HG03039 (cell line): ENCODE data around the gene HUS1B.

ENCODE experiments used
- ATAC-seq: cut with Tn5 transposase; IDR thresholded peaks from one replicate; pipeline ENCODE4 v1.9.1; 2021; ENCODE audit warnings: mild to moderate bottlenecking, moderate library complexity; ENCODE audit not compliant: unreplicated experiment

HUS1B gene

DNA sequence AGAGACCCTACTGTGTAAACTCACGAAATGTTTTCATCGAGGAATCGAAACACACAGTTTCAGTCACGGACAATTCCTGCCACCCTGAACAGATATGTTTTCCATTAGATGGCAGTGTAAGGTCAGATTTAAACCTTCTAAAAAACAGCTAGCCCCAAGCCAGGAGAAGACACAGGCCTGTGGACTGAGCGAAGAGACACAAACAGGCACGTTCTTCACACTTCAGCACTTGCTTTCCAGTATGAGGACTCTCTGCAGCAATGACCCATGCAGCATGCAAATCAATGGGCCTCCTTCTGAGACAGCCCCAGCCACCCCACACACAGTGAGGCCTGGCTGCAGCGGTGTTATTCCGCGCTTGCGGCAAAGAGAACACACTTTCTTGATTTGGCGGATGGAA is 31.9 kb downstream of the HUS1B start:
- no peak for ATAC-seq

DNA sequence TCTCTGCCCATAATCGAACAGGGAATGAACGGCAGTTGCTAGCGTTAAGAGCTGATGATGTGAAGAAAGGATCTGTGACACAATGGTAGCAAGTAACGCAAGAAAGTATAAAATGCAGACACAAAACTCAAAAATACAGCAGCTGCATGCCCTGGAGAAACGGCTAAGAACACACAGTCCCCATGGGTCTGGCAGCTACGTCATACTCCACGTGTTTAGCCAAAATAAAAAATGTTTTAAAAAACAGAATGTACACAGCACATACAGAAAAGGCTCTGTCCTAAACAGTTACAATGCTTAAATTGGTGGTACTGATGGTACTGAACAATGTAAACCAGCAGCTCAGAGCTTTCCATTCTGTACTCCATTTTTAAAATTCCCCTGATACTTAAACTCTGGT is 34.4 kb downstream of the HUS1B start:
- no peak for ATAC-seq

DNA sequence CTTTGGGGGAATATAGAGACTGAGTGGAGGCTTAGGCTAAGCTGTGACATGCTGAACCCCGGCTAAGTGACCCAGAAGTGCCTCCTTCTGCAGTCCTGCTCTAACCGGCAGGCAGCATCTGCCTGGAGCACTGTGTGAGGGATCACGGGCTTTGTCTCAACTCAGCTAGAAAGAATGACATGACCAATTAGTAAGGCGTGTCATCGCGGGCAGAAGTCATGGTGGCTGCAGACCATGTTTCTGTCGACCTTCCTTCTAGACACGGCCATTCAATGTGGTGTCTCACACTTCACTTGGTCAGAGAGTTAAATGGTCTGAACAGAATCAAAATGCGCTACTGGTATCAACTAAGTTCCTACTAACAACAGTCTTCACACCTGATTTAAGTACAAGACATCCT is 35.0 kb downstream of the HUS1B start:
- no peak for ATAC-seq

DNA sequence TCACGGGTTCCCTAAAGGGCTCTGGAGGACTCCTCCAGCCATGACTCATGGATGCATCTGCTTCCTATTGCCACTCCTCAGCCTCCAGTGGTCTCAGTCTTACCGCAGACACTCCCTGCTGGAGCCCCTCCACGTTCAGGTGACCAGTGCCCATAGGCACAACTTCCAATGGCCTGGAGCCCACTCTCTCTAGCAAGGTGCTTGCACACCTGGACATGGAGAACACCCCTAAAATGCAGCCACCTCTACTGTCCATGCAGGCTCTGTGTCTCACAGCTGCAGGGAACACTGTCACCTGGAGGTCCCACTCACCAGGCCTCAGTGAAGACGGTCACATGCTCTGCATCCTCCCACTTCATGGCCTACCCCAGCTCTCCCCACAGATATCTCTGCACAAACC is 36.0 kb downstream of the HUS1B start:
- no peak for ATAC-seq

DNA sequence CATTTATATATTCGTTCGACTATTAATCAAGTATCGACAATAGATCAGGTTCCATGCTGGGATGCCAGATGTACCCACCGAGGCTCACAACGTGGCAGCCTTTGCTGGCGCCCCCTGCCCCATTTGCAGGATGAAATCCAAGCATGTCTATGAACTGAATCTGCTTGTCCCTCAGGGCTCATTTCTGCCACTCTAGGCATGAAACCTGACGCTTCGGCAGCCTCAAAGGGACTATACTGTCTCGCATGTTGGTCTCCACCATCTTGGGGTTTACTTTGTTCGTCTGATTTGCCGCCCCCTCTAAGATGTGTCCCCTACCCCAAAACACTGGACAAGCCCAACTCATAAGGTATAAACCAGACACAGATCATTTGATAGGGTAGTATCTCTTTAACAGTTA is 36.7 kb downstream of the HUS1B start:
- no peak for ATAC-seq

DNA sequence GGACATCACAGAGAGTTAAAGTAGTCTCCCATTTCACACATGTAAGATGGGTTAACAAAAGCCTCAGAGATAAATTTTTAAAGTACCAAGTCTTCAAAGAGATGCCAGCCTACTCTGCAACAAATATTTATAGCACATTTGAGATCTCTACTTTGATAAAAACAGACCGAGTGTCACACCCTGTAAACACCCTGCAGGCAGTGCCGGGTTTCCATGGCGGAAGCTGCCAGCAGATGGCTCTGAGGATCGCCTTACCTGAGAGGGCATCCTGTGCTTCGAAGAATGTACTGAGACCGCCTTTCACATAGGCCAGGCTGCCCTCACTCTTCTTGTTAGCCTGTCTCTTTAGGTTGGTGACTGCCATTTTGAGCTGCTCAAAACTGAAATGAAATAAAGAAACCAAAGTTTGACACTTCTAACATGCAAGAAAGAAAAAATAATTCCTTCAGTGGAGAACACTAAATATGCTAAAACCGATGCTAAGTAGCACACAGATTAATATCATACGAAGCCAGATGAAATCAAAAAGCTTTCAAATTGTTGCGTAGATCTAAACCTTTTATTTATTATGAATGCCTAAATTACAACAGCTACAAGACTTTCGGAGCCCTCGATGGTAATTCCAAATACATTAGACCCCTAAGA is 39.3 kb downstream of the HUS1B start:
- no peak for ATAC-seq

DNA sequence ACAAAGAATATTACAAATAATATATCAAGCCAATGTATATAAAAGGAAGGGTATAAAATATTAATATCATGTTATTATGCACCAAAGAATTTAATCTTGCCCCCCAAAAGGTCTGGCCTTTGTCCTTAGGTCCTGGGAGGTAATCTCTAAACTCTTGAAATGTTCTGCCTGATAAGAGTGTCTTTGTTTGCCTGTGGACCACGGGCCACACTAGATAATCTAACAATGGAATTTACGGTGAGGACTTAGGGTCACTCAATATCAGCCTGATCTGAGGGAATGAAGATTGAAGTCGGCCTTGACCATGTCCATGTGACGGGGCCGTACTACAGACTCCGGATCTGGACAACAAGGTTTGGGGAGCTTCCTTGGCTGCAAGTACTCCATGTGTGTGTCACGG is 42.9 kb downstream of the HUS1B start:
- no peak for ATAC-seq

DNA sequence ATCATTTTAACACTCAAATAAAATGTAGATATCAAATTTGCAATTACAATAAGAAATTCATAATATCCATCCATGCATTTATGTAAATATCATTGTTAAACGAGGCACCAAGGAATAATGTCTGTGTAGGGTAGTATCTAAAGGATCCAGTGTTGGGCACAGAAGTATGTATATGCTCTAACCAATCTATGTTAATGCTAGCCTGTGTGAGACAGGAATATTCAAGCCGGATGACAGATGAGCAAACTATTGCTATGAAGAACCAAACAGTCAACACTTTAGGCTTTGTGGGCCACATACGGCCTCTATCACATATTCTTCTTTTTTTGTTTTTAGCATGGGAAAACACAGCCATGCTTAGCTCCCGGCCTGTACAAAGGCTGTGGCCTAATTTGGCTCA is 45.0 kb downstream of the HUS1B start:
- ATAC-seq, result no peak

DNA sequence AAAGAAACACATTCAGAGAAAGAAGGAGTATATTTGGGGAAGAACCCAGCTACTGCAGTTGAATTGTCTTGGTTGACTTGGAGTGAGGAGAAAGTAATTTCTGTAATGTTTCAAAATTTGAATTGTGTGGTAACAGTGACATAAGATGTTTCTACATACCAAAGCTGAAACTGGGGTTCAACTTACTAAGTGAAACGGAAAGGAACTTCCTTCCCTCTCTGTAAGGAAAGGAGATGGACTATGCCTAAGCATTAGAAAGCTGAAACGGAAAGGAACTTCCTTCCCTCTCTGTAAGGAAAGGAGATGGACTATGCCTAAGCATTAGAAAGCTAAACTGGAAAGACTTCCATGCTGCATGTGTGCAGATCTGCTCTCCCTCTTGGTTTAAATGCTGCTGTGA is 46.0 kb downstream of the HUS1B start:
- ATAC-seq, result no peak

DNA sequence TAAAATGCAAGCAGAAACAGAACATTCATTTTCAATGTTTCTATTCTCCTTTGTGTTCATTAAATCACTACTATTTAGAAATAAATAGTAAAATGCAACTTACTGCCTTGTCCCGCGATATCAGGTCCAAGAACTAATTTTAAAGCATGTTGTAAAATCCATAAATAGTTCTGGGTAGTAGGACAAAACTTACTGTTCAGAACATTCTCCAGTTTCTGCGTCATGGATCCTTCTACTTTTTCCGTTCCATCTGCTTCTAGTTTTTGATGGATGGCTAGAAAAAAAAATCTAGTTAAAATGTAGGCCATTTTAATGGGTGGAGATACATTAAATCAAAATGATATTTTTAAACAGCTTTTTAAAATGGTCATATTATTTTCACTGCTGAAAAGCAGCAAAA is 47.0 kb downstream of the HUS1B start:
- no peak for ATAC-seq

DNA sequence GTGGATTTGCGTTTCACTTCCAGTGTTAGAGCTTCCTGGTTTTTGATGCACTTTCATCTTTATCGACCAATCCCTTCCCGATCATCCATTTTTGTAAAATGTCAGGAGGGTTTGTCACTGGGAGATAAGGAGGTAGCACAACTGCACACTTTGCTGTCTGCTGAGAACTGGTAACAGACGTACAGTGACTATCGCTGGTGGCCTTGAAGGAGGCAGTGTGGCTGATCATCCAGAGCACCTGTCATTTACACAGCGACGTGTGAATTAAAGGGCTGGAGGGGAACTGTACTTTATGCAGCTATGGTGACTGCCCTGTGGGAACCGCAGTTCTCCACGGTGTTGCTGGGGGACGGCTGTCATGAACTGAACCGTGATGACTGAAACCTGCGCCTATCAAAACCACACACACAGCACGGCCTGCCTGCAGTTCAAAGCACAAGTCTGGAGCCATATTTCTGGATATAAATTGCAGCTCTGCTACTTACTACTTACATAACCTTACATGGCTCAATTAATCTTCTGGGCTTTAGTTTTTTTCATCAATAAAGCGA is 50.0 kb downstream of the HUS1B start:
- ATAC-seq, result no peak
